Right cardiac atrium (tissue), 5 donors: ENCODE measurements around the gene MADD. TPM values are rescaled to one million over a fixed set of nuclear protein-coding genes. Genes with fewer than 3 reads are reported as not detected.
"Not testable (repeated sequence)": the region's sequence is repeated elsewhere in the genome, so short reads cannot be mapped to it uniquely, and the experiment has no call there.

ENCODE experiments used
- ATAC-seq, 2 donors: fragments of 200-7000 bp; cut with Tn5 transposase; one replicate each; pipeline versions ENCODE4 v1.8.0 to v1.9.1; 2020; ENCODE audit warnings: moderate library complexity in 2 of 2, mild to moderate bottlenecking in 1 of 2
- DNase-seq, 3 donors: peaks; one replicate each; pipeline ENCODE4 v3.0.0-alpha.2; 2020
- H3K27ac ChIP-seq: one replicate; pipeline ENCODE4 v1.5.1; 2013; ENCODE audit warnings: mild to moderate bottlenecking, low read length, control low read depth, moderate library complexity
- H3K27me3 ChIP-seq: one replicate; pipeline ENCODE4 v1.6.1; 2013; ENCODE audit not compliant: control insufficient read depth, insufficient read depth
- H3K4me1 ChIP-seq: one replicate; pipeline ENCODE4 v1.6.1; 2013; ENCODE audit warnings: low read length; ENCODE audit not compliant: control insufficient read depth, insufficient read depth
- H3K4me3 ChIP-seq: one replicate; pipeline ENCODE4 v1.5.1; 2013; ENCODE audit warnings: low read length, control low read depth
- H3K9me3 ChIP-seq: one replicate; pipeline ENCODE4 v1.6.1; 2013; ENCODE audit warnings: low read length; ENCODE audit not compliant: control insufficient read depth
- WGBS: extraction: QIAGEN DNeasy Blood & Tissue Kit; methylation state at CpG from one replicate; pipeline ENCODE4 v1.1.7; 2013; 5-methylcytosine and 5-hydroxymethylcytosine counted together
- intact Hi-C, 4 donors: fragments of 100-400 bp; cut with DNase I; formaldehyde crosslinking; loops; one replicate each; pipeline versions ENCODE4 v1.11.0 to v1.14.0; 2022 to 2023
- polyA plus RNA-seq: library from polyadenylated mRNA; stranded (reverse); fragments of 200-250 nt; gene quantifications from one replicate; pipeline ENCODE4 v1.2.3, GENCODE V29; 2013
- total RNA-seq, 4 donors: library from RNA; stranded (reverse); fragmentation: NEBNext Ultra II Directional; extraction: Animal tissue kit (Norgen Biotek cat#: 25700); gene quantifications; one replicate each; pipeline ENCODE4 v1.2.1, GENCODE V29; 2021
- donor health status: healthy with polysubstance abuse.
- donor health status: DM: no; HTN: yes; CAD: no.
- donor health status: DM: no; HTN: no; CAD: no.
- donor health status: DM: no; HTN: yes; CAD: no; lungs with severe emphysema.
- donor health status: DM: yes; HTN: yes; CAD: no.

Gene MADD
- total and polyA plus RNA-seq, 5 donors, result 27.9 to 73.7 (median 49.4) TPM

DNA sequence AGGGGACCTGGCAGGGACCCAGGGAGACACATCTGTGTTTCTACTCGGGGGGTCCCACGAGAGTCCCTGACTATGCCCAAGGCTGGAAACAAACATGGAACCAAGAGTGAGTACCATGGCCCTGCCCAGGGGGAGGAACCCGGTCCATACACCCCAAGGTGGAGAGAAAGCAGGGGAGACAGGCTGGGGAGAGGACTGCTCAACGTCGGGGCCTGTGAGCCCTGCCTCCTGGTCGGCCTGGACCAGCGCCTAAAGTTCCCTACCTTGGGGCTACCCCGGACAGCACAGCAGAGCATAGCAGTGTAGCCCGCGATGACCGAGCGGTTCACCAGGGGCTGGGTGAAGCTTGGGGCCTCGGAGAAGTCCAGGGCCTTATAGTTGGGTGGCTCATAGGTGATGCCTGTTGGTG lies 62.4 kb downstream of the MADD start:
- DNase-seq (peak in 2 of 3 donors; percentile 42 to 67), ATAC-seq (no peak)
- WGBS, result 69% methylated on average over 13 of the region's 13 CpGs
- intact Hi-C loops, result no loop called here
- no peaks in the 10 kb centered on the region for H3K4me1 ChIP-seq
- no peak overlapping the region for H3K4me3 ChIP-seq
- no peak overlapping the region for H3K27ac ChIP-seq
- H3K9me3 ChIP-seq, result no peaks in the 10 kb centered on the region
- no peaks in the 10 kb centered on the region for H3K27me3 ChIP-seq

DNA sequence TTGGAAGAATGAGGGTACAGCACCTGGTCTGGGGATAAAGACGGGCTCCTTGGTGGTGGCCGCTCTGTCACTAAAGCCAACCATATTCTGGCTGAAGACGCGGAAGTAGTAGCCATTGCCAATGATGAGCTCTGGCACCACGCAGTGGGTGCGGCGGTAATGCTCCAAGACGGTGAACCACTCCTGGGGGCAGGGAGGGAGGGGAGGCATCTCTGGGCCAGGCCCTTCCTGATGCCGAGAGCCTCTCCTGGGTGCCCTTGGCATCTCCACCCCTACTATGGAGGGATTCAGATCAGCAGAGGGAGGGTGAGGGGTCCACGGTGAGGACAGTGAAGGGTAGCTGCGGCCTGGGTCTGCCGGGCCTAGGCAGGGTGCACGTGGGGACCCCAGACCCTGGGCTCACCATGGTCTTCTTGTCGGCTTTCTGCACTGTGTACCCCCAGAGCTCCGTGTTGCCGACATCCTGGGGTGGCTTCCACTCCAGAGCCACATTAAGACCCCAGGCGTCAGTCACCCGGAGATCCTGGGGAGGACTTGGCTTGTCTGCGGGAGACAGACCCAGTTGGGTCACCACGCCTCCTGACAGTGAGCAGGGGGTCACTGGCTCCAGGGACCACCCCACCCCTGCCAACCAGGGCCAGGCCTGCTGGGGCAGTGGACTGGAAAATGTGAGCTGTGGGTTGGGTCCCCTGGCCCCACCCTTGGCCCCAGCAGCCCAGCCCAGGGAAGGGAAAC lies 63.0 kb downstream of the MADD start:
- WGBS, result 85% methylated on average over 20 of the region's 20 CpGs
- Histone ChIP-seq H3K4me1 (no peaks in the 10 kb centered on the region), H3K27me3 (no peaks in the 10 kb centered on the region), H3K27ac (no peak overlapping the region), H3K9me3 (no peaks in the 10 kb centered on the region), H3K4me3 (no peak overlapping the region)
- ATAC-seq (no peak), DNase-seq (peak in 2 of 3 donors; percentile 45 to 48)
- intact Hi-C loops, result no loop called here

DNA sequence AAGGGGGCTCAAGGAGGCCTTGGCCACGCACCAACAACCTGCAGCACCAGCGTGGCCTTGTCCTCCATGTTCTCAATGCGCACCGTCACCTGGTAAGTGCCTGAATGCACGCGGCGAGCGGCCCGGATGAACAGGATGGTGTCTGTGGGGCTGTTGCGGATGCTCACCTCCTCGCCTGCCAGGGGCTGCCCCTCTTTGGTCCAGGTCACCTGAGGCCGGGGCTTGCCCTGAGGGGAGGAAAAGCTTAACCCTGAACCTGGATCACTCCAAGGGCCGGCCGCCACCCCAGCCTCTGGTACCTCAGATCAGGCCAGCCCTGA lies 63.6 kb downstream of the MADD start:
- Histone ChIP-seq H3K4me3 (no peak overlapping the region), H3K4me1 (no peaks in the 10 kb centered on the region), H3K27ac (no peak overlapping the region), H3K27me3 (no peaks in the 10 kb centered on the region), H3K9me3 (no peaks in the 10 kb centered on the region)
- DNase-seq (peak in 2 of 3 donors; percentile 59), ATAC-seq (no peak)
- 84% methylated on average over 14 of the region's 14 CpGs for WGBS
- intact Hi-C loops, result no loop called here

DNA sequence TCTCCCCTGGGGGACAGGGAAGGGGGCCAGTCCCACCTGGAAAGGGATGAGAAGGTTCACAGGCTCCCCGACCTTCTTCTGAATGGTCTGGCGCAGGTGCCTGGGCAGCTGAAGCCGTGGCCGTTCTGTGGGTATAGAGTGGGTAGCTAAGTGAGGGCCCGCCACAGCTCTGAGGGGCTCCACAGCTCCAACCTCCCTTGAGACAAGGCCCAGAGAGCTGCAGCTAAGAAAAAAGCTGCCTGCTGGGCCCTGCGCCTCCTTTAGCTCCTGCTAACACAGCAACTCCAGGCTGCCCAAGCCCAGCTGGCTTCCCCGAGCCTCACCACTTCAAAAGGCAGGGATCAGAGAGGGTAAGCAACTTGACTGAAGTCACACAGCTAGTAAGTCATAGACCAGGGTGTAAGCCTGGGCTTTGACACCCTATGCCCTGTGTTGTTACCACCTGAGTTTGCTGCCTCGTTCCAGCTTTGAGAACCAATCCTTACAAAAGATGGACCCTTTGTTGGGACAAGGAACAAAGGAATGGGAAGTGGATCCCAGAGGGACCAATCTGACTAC lies 64.0 kb downstream of the MADD start:
- H3K4me1 ChIP-seq, result no peaks in the 10 kb centered on the region
- peak overlapping the region; percentile 32 for H3K27ac ChIP-seq
- H3K4me3 ChIP-seq, result no peak overlapping the region
- H3K27me3 ChIP-seq, result no peaks in the 10 kb centered on the region
- WGBS, result 84% methylated on average over 8 of the region's 8 CpGs
- intact Hi-C loops, result no loop called here
- ATAC-seq (no peak), DNase-seq (no peak)
- no peaks in the 10 kb centered on the region for H3K9me3 ChIP-seq

DNA sequence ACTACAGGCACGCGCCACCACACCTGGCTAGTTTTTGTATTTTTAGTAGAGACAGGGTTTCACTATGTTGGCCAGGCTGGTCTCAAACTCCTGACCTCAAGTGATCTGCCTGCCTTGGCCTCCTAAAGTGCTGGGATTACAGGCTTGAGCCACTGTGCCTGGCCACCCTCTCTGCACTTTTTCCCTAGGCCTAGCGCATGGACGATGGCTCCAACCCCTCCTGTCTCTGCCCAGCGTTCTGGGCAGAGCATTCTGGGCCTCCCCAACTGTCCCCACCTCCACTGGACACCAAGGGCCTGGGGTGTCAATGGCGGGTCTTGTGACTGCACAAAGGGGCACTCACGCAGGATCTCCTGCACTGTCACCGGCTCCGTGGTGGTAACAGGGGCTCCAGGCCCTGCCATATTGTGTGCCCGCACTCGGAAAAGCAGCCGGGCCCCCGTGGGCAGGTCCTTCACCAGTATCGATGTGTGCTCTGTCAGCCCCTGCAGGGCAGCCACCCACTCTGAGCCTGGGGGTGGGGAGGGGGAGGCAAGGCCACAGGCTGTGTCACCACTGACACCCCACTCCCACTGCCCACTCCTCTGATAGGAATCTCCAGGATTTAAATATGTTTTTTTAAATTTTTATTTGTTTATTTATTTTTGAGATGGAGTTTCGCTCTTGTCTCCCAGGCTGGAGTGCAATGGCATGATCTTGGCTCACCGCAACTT lies 64.9 kb downstream of the MADD start:
- H3K27me3 ChIP-seq, H3K4me1 ChIP-seq, H3K4me3 ChIP-seq, ATAC-seq, H3K9me3 ChIP-seq, intact Hi-C loops: not testable (repeated sequence)
- 89% methylated on average over 16 of the region's 16 CpGs for WGBS
- H3K27ac ChIP-seq, result peak overlapping the region; percentile 25
- DNase-seq, result peak in 1 of 3 donors; percentile 56

DNA sequence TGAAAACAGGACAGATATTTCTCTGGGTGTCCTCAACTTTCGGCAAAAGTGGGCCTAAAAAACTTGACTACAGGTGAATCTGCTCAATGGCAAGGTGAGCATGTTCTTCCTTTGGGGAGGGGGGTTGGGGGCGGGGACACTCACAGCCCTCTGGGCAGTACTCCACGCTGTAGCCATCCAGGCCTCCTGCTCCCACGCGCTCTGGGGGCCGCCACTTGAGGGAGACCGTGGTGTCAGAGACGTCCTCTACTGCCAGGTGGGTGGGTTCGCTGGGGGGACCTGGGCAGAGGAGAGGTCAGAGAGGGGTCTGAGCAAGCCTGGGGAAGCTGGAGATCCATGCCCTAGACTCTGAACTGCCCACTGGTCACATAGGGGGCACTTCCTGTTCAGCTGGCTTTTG lies 65.8 kb downstream of the MADD start:
- H3K27me3 ChIP-seq, result no peaks in the 10 kb centered on the region
- H3K4me3 ChIP-seq, result no peak overlapping the region
- DNase-seq, result peak in 1 of 3 donors; percentile 41
- H3K27ac ChIP-seq, result no peak overlapping the region
- intact Hi-C loops, result no loop called here
- 63% methylated on average over 9 of the region's 9 CpGs for WGBS
- no peaks in the 10 kb centered on the region for H3K9me3 ChIP-seq
- no peaks in the 10 kb centered on the region for H3K4me1 ChIP-seq
- ATAC-seq, result no peak

DNA sequence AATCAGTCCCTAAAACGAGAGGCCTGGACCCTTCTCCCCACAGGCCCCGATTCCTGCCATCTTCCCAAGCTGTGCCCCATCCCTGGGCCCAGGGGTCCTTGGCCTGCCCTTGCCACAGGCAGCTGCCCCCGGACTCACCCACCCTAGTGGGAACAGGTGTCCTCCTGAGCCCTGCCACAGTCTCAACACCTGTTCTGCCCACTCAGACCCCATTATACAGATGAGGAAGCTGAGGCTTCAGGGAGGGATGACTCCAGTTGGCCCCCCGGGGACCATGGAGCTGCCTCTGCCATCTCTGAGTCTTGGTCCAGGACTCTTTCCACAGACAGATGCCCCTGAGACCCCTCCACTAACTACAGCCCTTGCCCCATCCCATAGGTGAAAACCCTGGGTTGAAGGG lies 66.7 kb downstream of the MADD start:
- Histone ChIP-seq H3K27ac (no peak overlapping the region), H3K4me1 (no peaks in the 10 kb centered on the region), H3K9me3 (no peaks in the 10 kb centered on the region), H3K4me3 (no peak overlapping the region), H3K27me3 (no peaks in the 10 kb centered on the region)
- ATAC-seq (no peak), DNase-seq (peak in 1 of 3 donors; percentile 42)
- 82% methylated on average over 4 of the region's 4 CpGs for WGBS
- intact Hi-C loops, result no loop called here

DNA sequence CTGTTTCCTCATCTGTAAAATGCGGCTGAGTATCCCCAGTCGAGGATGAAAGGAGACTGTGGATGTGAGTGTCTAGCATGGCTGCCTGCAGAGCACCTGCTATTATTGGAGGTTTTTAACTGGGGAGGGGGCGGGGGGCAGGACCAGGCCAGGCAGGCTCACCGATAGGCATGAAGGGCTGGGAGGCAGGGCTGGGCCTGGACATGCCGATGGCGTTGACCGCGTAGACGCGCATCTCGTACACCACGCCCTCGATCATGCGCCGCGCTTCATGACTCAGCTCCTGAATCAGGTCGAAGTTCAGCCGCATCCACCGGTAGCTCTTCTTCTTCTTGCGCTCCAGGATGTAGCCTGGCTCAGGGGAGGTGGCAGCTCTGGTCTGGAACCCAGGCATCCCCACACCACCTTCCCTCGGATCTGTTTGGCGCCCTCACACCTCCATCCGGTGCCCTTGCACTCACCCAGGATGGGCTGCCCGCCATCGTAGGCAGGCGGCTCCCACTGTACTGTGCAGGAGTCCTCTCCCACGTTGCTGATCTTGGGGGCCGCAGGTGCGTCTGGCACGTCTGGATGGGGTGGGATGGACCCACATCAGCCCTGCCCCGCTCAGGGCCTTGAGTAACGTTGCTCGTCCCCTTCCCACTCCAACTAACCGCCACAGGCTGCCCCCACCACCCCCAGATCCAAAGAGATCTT lies 67.4 kb downstream of the MADD start:
- DNase-seq (peak in 1 of 3 donors; percentile 55), ATAC-seq (peak in 1 of 2 donors; percentile 0)
- Histone ChIP-seq H3K27me3 (no peaks in the 10 kb centered on the region), H3K4me3 (no peak overlapping the region), H3K27ac (peak overlapping the region; percentile 15), H3K4me1 (no peaks in the 10 kb centered on the region), H3K9me3 (no peaks in the 10 kb centered on the region)
- intact Hi-C loops, result no loop called here
- 80% methylated on average over 34 of the region's 34 CpGs for WGBS

DNA sequence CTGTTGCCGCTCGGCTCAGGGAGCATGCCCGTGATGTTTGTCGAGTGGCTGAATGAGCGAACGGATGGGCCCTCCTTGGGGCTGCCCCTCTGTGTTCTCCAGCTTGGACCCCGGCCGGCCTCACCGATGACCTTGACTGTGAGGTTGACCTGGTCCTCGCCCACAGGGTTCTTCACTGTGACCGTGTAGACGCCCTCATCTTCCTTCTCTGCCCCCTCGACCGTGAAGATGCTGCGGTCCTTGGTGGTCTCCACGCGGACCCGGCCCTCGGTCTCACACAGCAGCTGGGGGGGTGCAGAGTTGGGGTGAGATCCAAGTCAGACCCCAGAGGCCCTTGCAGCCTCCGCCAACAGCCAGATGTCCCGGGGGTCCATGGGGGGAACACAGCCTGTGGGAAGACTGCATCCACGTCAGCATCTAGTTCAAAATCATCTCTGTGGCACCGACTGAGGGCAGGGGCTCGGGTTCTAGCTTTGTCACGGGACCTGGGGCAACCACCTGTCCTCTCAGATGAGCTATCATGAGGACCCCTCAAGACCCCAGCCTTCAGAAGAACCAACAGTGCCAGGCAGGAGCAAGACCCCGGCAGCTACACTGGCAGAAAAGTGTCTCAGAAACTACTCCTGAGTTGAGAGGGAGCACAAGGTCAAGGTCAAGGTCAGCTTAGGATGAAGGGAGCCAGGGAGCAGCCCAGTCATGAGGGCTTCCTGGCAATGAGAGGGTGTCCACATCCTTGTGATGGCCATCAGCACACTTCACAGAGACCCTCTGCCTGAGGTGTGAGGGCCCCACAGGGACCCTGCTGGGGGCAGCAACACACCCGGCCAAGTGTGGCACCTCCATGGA lies 68.7 kb downstream of the MADD start:
- ATAC-seq, result peak in 1 of 2 donors; percentile 0
- Histone ChIP-seq H3K27me3 (no peaks in the 10 kb centered on the region), H3K9me3 (no peaks in the 10 kb centered on the region), H3K27ac (peak overlapping the region; percentile 61), H3K4me1 (no peaks in the 10 kb centered on the region), H3K4me3 (no peak overlapping the region)
- WGBS, result 80% methylated on average over 27 of the region's 27 CpGs
- intact Hi-C loops, result no loop called here
- peak in 1 of 3 donors; percentile 46 for DNase-seq

DNA sequence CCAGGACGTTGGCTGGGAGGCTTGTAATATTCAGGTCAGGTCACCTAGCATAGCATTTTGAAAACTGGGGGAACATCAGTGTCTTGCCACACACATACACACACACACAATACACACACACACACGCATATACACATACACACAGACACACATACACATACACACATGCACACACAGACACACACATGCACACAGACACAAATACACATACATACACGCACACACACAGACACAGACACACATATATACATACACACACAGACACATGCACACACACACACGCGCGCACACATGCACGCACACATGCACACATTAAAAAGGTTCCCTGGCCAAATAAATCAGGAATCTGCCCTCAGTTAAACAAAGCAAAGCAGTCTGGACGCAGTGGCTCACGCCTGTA lies 70.1 kb downstream of the MADD start:
- no peak for ATAC-seq
- peak overlapping the region; percentile 5 for H3K27ac ChIP-seq
- 70% methylated on average over 9 of the region's 9 CpGs for WGBS
- no peaks in the 10 kb centered on the region for H3K9me3 ChIP-seq
- intact Hi-C loops, result no loop called here
- no peaks in the 10 kb centered on the region for H3K27me3 ChIP-seq
- H3K4me1 ChIP-seq, result no peaks in the 10 kb centered on the region
- DNase-seq, result peak in 1 of 3 donors; percentile 12
- H3K4me3 ChIP-seq, result no peak overlapping the region
